Loucy (cell line): ENCODE measurements around the gene GRM7.

ENCODE experiments used
- CTCF ChIP-seq: fragments of 200-600 bp; sonication (generic); conservative IDR thresholded peaks from 2 replicates; pipeline ENCODE4 v1.5.1; 2014; ENCODE audit warnings: mild to moderate bottlenecking, antibody characterized with exemption, low read length
- EZH2phosphoT487 ChIP-seq: fragments of 200-600 bp; IDR thresholded peaks from 2 replicates; pipeline ENCODE4 v1.6.1; 2018; ENCODE audit warnings: antibody characterized with exemption, mild to moderate bottlenecking, moderate library complexity, borderline replicate concordance

GRCh38 chr3:7781395-7781794 lies 920.5 kb downstream of the GRM7 start:
- TF ChIP-seq CTCF (no peak), EZH2phosphoT487 (no peak)
